DND-41 (cell line): ENCODE data around the gene ASIP.

Experiments
- ATAC-seq: fragments of 200-7000 bp; cut with Tn5 transposase; 3 replicates; pipeline ENCODE4 v1.9.1; 2021; ENCODE audit warnings: low read depth; ENCODE audit not compliant: insufficient read depth
- DNase-seq: peaks from one replicate; pipeline ENCODE4 v3.0.0-alpha.2; 2020
- H2AFZ ChIP-seq: 2 replicates; pipeline ENCODE4 v1.6.0; 2012; ENCODE audit warnings: low read depth, low read length
- H3K27ac ChIP-seq: 2 replicates; pipeline ENCODE4 v1.5.1; 2012; ENCODE audit warnings: low read length, inconsistent platforms
- H3K27me3 ChIP-seq: fragments of 200-600 bp; sonication (generic); 2 replicates; pipeline ENCODE4 v1.6.0; 2012; ENCODE audit warnings: low read length, mild to moderate bottlenecking, inconsistent platforms; ENCODE audit not compliant: insufficient read depth, poor library complexity
- H3K36me3 ChIP-seq: 2 replicates; pipeline ENCODE4 v1.5.1; 2012; ENCODE audit warnings: low read length, inconsistent platforms; ENCODE audit not compliant: insufficient read depth
- H3K4me1 ChIP-seq: 2 replicates; pipeline ENCODE4 v1.5.1; 2012; ENCODE audit warnings: mild to moderate bottlenecking, low read length; ENCODE audit not compliant: insufficient read depth
- H3K4me2 ChIP-seq: 2 replicates; pipeline ENCODE4 v1.6.0; 2012; ENCODE audit warnings: mild to moderate bottlenecking, moderate library complexity, low read length, inconsistent platforms; ENCODE audit not compliant: insufficient read depth
- H3K4me3 ChIP-seq, 2 experiments: fragments of 200-600 bp in 1 of 2; shearing (Covaris generic) in 1 of 2; 2 replicates each; pipeline ENCODE4 v1.5.1; 2012 to 2016; ENCODE audit warnings: inconsistent platforms in 2 of 2, low read length in 2 of 2, mild to moderate bottlenecking in 2 of 2, low read depth in 1 of 2, moderate library complexity in 1 of 2
- H3K79me2 ChIP-seq: 2 replicates; pipeline ENCODE4 v1.6.0; 2012; ENCODE audit warnings: low read length, inconsistent platforms; ENCODE audit not compliant: insufficient read depth
- H3K9ac ChIP-seq: 2 replicates; pipeline ENCODE4 v1.6.0; 2012; ENCODE audit warnings: low read depth, mild to moderate bottlenecking, inconsistent platforms, low read length, moderate library complexity
- H3K9me3 ChIP-seq: 2 replicates; pipeline ENCODE4 v1.5.1; 2012; ENCODE audit warnings: low read length, moderate library complexity, mild to moderate bottlenecking, inconsistent platforms; ENCODE audit not compliant: insufficient read depth, severe bottlenecking
- H4K20me1 ChIP-seq: 2 replicates; pipeline ENCODE4 v1.6.0; 2012; ENCODE audit warnings: low read length; ENCODE audit not compliant: insufficient read depth
- CTCF ChIP-seq: IDR thresholded peaks from 2 replicates; pipeline ENCODE4 v1.5.1; 2012; ENCODE audit warnings: borderline replicate concordance, low read length, moderate library complexity, mild to moderate bottlenecking; ENCODE audit not compliant: poor library complexity, severe bottlenecking; ENCODE audit errors: extremely low read depth
- EZH2 ChIP-seq: IDR thresholded peaks from 3 replicates; pipeline ENCODE4 v1.6.1; 2012; ENCODE audit warnings: borderline replicate concordance, low read depth, mild to moderate bottlenecking, moderate library complexity, low read length, inconsistent platforms; ENCODE audit not compliant: severe bottlenecking

ASIP gene

GRCh38 chr20:34292496-34292895 is 51.3 kb downstream of the ASIP start:
- H3K79me2 ChIP-seq = peaks cover 36% of the 10 kb centered on the region
- H4K20me1 ChIP-seq = peaks cover 42% of the 10 kb centered on the region
- no peak overlapping the region for H3K9ac ChIP-seq
- H3K27ac ChIP-seq = no peak overlapping the region
- DNase-seq (no peak), ATAC-seq (no peak)
- no peaks in the 10 kb centered on the region for H3K9me3 ChIP-seq
- H3K27me3 ChIP-seq = no peaks in the 10 kb centered on the region
- no peak overlapping the region for H2AFZ ChIP-seq
- no peak overlapping the region for H3K4me3 ChIP-seq
- peaks cover 75% of the 10 kb centered on the region for H3K36me3 ChIP-seq
- TF ChIP-seq EZH2 (no peak), CTCF (no peak)
- H3K4me2 ChIP-seq = no peak overlapping the region
- H3K4me1 ChIP-seq = no peaks in the 10 kb centered on the region

GRCh38 chr20:34293119-34293518 is 51.9 kb downstream of the ASIP start:
- H3K27me3 ChIP-seq = no peaks in the 10 kb centered on the region
- no peak overlapping the region for H3K4me2 ChIP-seq
- TF ChIP-seq EZH2 = no peak
- no peak for TF ChIP-seq CTCF
- peaks cover 69% of the 10 kb centered on the region for H3K36me3 ChIP-seq
- no peak overlapping the region for H2AFZ ChIP-seq
- H3K79me2 ChIP-seq = peaks cover 39% of the 10 kb centered on the region
- ATAC-seq (no peak), DNase-seq (no peak)
- peaks cover 37% of the 10 kb centered on the region for H4K20me1 ChIP-seq
- no peak overlapping the region for H3K9ac ChIP-seq
- H3K27ac ChIP-seq = no peak overlapping the region
- no peaks in the 10 kb centered on the region for H3K4me1 ChIP-seq
- no peaks in the 10 kb centered on the region for H3K9me3 ChIP-seq
- H3K4me3 ChIP-seq = no peak overlapping the region

DNA sequence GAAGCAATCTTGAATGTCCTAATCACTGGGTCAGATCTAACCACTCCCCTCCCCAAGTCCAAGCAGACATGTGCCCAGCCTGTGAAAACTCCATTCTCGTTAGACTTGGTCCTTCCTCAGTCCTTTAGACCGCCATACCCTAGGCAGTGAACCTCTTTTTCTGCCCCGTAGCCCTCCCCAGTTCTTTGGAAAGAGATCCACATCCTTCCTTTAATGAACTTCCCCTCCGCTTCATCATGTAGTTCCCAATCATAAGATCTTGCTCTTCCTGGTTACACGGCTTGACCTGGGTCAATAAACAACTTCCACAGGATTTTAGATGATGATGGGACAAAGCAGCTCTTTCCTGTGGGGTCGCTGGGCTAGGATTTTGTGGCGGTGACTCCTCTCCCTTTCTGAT is 52.4 kb downstream of the ASIP start:
- Histone ChIP-seq H3K4me3 (no peak overlapping the region), H3K27ac (no peak overlapping the region), H3K4me2 (no peak overlapping the region), H4K20me1 (peaks cover 37% of the 10 kb centered on the region), H2AFZ (no peak overlapping the region), H3K36me3 (peaks cover 64% of the 10 kb centered on the region), H3K27me3 (no peaks in the 10 kb centered on the region), H3K9me3 (no peaks in the 10 kb centered on the region), H3K4me1 (no peaks in the 10 kb centered on the region), H3K9ac (no peak overlapping the region), H3K79me2 (peaks cover 41% of the 10 kb centered on the region)
- DNase-seq (no peak), ATAC-seq (no peak)
- TF ChIP-seq EZH2 (no peak), CTCF (no peak)

DNA sequence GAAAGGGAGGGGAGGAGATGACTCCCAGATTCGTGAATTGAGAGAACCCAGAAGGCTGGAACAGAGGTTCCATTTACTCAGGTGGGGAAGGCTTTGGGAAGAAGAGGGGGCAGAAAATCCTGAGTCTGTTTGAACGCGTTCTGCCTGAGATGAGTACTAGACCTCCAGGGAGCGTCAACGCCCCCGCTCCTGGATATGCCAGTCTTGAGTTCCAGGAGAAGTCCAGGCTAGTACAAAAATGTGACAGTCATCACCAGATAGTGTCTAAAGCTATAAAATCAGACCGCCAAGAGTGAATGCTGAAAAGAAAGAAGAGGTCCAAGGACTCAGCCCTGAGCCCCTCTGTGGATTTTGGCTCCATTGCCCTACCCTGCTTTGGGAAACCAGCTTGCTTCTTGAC is 53.3 kb downstream of the ASIP start:
- Histone ChIP-seq H3K9me3 (no peaks in the 10 kb centered on the region), H3K27ac (no peak overlapping the region), H3K9ac (no peak overlapping the region), H2AFZ (no peak overlapping the region), H4K20me1 (peaks cover 45% of the 10 kb centered on the region), H3K79me2 (peaks cover 51% of the 10 kb centered on the region), H3K27me3 (no peaks in the 10 kb centered on the region), H3K4me3 (no peak overlapping the region), H3K4me2 (no peak overlapping the region), H3K36me3 (peaks cover 70% of the 10 kb centered on the region), H3K4me1 (no peaks in the 10 kb centered on the region)
- DNase-seq (no peak), ATAC-seq (no peak)
- TF ChIP-seq CTCF (no peak), EZH2 (no peak)
